Measurements from ENCODE around the gene GOLGA3. TPM values are rescaled to one million over a fixed set of nuclear protein-coding genes. Genes with fewer than 3 reads are reported as not detected.
A peak's percentile ranks its signal among the peaks of the same experiment; 100 is the strongest.
"Not testable (repeated sequence)": the region's sequence is repeated elsewhere in the genome, so short reads cannot be mapped to it uniquely, and the experiment has no call there.

GOLGA3 gene
- total RNA-seq, 1 donor from 2014 or later = 33.0 TPM

DNA sequence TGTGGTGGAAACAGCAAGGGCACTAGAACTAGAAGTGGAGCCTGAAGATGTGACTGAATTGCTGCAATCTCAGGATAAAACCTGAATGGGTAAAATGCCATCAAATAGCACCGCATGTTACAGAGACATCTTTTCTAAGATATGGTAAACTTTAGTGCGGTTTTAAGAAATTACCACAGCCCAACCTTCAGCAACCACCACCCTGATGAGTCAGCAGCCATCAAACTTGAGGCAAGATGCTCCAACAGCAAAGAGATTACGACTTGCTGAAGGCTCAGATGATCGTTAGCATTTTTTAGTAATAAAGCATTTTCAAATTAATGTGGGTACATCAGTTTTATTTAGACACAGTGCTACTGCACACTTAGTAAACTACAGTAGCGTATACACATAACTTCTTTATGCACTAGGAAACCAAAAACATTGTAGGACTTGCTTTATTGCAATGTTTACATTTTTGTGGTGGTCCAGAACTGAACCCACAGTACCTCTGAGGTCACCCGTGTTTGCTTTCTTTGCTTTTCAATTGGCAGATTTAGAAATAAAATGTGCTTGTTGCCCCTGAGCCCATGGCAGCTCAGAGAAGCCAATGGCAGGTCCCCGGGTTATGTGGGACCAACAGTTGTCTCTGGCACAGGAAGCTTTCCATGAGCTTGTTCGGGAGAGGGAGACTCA is 15.9 kb downstream of the GOLGA3 start:
- H3K27me3 ChIP-seq (ENCODE audit: low read depth) = no peaks in the 10 kb centered on the region
- no peak overlapping the region for H3K27ac ChIP-seq (replicated peaks)
- H3K4me3 ChIP-seq = no peak overlapping the region
- no peaks in the 10 kb centered on the region for H3K4me1 ChIP-seq
- H3K9me3 ChIP-seq (replicated peaks) = no peaks in the 10 kb centered on the region
- intact Hi-C loops (cut with micrococcal nuclease) = no loop called here
- TF ChIP-seq, protein P1, sequence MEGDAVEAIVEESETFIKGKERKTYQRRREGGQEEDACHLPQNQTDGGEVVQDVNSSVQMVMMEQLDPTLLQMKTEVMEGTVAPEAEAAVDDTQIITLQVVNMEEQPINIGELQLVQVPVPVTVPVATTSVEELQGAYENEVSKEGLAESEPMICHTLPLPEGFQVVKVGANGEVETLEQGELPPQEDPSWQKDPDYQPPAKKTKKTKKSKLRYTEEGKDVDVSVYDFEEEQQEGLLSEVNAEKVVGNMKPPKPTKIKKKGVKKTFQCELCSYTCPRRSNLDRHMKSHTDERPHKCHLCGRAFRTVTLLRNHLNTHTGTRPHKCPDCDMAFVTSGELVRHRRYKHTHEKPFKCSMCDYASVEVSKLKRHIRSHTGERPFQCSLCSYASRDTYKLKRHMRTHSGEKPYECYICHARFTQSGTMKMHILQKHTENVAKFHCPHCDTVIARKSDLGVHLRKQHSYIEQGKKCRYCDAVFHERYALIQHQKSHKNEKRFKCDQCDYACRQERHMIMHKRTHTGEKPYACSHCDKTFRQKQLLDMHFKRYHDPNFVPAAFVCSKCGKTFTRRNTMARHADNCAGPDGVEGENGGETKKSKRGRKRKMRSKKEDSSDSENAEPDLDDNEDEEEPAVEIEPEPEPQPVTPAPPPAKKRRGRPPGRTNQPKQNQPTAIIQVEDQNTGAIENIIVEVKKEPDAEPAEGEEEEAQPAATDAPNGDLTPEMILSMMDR (IDR thresholded peaks at IDR 0.05; ENCODE audit: borderline replicate concordance) = no peak
- peaks cover 76% of the 10 kb centered on the region for H3K36me3 ChIP-seq
- DNase-seq = no peak

DNA sequence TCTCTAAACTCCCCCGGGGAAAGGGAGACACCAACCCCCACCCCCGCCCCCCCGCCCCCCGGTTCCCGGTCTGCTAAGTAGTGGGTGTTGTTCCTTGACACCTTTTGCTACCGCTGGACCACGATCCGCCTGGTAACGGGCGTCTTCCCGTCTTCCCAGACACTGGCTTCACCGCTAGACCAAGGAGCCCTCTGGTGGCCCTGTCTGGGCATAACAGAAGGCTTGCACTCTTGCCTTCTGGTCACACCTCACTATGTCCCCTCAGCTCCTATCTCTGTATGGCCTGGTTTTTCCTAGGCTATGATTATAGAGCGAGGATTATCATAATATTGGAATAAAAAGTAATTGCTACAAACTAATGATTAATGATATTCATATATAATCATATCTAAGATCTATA is 19.3 kb downstream of the GOLGA3 start:
- H3K27me3 ChIP-seq (ENCODE audit: low read depth); intact Hi-C loops (cut with micrococcal nuclease); H3K9me3 ChIP-seq (replicated peaks); H3K4me1 ChIP-seq; H3K27ac ChIP-seq (replicated peaks); H3K4me3 ChIP-seq: not testable (repeated sequence)
- TF ChIP-seq, protein P1 (IDR thresholded peaks at IDR 0.05; ENCODE audit: borderline replicate concordance) = peak; percentile 52
- H3K36me3 ChIP-seq = peaks cover 79% of the 10 kb centered on the region
- DNase-seq = peak; percentile 45

DNA sequence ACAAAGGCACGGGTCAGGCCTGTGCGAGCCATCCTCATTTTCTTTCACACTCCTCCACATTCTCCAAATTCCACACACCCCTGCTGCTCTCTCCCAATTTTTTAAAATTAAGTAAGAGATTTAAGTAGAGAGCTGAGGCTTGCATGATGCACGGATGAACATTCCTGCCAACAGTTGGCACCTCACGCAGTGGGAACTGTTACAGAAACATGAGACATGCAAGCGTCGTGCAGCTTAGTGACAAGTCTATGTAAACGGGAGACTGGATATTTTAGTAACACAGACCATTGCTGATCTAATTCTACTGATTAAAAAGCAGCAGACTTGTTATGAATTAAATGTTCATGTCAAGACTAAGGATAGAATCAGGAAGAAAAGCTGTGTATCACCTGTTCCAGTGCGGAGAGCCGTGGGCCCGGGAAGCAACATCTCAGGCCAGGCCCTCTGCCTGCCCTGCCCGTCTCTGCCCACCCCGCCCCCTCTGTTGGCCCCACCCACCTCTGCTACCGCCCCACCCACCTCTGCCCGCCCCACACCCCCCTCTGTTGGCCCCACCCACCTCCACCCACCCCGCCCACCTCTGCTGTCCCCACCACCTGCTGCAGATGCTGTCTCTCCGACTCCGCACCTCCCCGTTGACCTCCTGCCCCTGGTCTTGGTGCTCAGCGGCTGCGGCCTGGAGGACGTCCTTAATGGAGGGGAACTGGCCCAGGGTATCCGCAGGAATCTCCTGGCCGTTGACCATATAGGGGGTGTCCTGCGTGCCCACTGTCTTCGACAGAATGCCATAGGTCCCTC is 21.2 kb downstream of the GOLGA3 start:
- H3K9me3 ChIP-seq (replicated peaks) = no peaks in the 10 kb centered on the region
- H3K36me3 ChIP-seq = peaks cover 79% of the 10 kb centered on the region
- H3K27me3 ChIP-seq (ENCODE audit: low read depth) = no peaks in the 10 kb centered on the region
- DNase-seq = no peak
- TF ChIP-seq, protein P1 (IDR thresholded peaks at IDR 0.05; ENCODE audit: borderline replicate concordance) = no peak
- peaks cover 5% of the 10 kb centered on the region for H3K4me1 ChIP-seq
- no peak overlapping the region for H3K4me3 ChIP-seq
- intact Hi-C loops (cut with micrococcal nuclease) = no loop called here
- H3K27ac ChIP-seq (replicated peaks) = no peak overlapping the region

DNA sequence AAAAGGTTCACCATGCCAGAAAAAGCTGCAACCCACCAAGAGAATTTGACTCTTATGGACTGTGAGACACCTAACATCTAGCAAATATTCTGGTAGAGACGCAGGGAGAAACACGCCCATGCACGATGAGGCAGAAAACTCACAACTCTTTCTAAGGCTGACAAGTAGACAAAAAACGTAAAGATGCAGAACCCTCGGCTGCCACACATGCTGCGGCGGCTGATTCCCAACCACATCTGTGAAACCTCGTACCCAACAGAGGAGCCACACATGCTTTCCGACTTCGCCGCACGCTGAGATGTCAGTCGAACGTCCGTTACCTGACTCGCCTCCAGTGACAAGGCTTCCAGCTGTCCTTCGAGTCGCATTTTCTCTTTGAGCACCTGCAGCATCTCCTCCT is 21.8 kb downstream of the GOLGA3 start:
- Histone ChIP-seq H3K36me3 (peaks cover 79% of the 10 kb centered on the region), H3K9me3 (replicated peaks) (no peaks in the 10 kb centered on the region), H3K4me3 (no peak overlapping the region), H3K4me1 (peaks cover 5% of the 10 kb centered on the region), H3K27ac (replicated peaks) (no peak overlapping the region), H3K27me3 (ENCODE audit: low read depth) (no peaks in the 10 kb centered on the region)
- TF ChIP-seq, protein P1 (IDR thresholded peaks at IDR 0.05; ENCODE audit: borderline replicate concordance) = no peak
- no peak for DNase-seq
- intact Hi-C loops (cut with micrococcal nuclease) = no loop called here

DNA sequence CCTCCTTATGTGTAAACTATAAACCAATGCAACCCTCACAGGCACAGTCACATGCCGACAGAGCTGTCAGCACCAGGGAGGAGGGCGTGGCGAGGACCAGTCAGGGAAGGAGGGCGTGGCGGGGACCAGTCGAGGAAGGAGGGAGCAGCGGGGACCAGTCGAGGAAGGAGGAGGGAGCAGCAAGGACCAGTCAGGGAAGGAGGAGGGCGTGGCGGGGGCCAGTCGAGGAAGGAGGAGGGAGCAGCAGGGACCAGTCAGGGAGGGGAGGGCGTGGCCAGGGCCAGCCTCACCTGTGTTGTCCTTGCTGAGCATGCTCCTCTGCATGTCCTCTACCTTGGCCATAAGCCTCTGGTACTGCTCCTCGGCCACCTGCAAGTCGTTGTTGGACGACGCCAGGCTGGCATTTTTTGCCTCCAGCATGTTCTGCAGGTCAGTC is 24.2 kb downstream of the GOLGA3 start:
- intact Hi-C loops (cut with micrococcal nuclease) = no loop called here
- H3K36me3 ChIP-seq = peaks cover 83% of the 10 kb centered on the region

More for the DNA sequence above, 24.2 kb downstream of the GOLGA3 start:
- peaks cover 5% of the 10 kb centered on the region for H3K4me1 ChIP-seq
- no peaks in the 10 kb centered on the region for H3K9me3 ChIP-seq (replicated peaks)
- DNase-seq = no peak
- TF ChIP-seq, protein P1 (IDR thresholded peaks at IDR 0.05; ENCODE audit: borderline replicate concordance) = no peak
- no peak overlapping the region for H3K27ac ChIP-seq (replicated peaks)
- no peaks in the 10 kb centered on the region for H3K27me3 ChIP-seq (ENCODE audit: low read depth)
- no peak overlapping the region for H3K4me3 ChIP-seq
